IPS-18c (cell line): Measurements from ENCODE around the gene ADAMTS12.

Experiments
- H3K4me3 ChIP-seq: 2 replicates; pipeline ENCODE4 v1.7.0; 2013; ENCODE audit warnings: low read depth, mild to moderate bottlenecking, low read length, moderate library complexity; ENCODE audit not compliant: insufficient read depth
- H3K9me3 ChIP-seq: one replicate; pipeline ENCODE4 v1.6.1; 2013; ENCODE audit warnings: mild to moderate bottlenecking, low read length, moderate library complexity; ENCODE audit not compliant: control insufficient read depth, insufficient read depth

Gene ADAMTS12

DNA sequence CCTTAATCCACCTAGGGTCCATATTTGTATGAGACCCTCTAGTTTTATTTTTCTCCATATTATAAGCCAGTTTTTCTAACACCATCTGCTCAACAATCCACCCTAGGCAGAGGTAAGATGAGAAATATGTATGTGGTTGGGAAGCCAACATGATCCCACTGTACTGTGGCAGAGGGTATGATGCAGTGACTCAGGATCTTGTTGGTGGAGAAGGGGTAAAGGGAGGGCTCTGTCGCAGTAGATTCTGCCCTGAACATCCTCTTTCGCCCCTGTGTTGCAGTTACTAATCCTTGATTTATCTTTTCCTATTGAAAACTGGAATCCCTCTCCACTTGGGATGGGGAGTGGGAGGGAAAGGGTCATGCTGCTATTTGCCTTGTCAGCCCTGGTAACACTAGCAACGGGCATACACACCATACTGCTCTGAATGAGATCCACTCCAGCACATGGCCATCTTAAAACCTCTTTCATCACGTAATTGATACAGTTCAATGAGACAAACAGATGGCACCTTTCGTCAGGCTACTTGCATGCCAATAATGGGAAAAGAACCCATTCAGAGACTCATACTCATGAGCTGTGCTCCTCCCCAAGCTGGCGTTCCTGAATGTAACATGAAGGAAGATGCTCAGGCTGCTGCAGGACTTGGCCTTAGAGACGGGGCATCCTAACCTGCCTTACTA, 63.0 kb downstream of the ADAMTS12 start:
- Histone ChIP-seq H3K9me3 (no peaks in the 10 kb centered on the region), H3K4me3 (no peak overlapping the region)

DNA sequence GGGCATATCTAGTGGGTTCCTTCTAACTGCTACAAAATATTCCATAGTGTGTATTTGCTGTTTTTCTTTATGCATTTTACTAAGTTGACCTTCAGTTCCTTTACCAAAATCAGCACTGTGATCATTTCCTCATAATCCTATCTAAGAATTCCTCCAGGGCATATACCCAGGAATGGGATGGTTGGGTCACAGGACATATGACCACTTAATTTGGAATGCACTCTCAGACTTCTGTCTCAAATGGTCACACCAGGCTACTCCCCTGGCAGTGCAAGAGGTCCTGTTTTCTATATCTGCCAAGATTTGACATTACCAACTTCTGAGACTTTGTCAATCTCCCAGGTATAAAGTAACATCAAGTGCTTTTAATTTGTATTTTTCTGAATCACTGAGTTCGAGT, 63.9 kb downstream of the ADAMTS12 start:
- Histone ChIP-seq H3K4me3 (no peak overlapping the region), H3K9me3 (no peaks in the 10 kb centered on the region)

DNA sequence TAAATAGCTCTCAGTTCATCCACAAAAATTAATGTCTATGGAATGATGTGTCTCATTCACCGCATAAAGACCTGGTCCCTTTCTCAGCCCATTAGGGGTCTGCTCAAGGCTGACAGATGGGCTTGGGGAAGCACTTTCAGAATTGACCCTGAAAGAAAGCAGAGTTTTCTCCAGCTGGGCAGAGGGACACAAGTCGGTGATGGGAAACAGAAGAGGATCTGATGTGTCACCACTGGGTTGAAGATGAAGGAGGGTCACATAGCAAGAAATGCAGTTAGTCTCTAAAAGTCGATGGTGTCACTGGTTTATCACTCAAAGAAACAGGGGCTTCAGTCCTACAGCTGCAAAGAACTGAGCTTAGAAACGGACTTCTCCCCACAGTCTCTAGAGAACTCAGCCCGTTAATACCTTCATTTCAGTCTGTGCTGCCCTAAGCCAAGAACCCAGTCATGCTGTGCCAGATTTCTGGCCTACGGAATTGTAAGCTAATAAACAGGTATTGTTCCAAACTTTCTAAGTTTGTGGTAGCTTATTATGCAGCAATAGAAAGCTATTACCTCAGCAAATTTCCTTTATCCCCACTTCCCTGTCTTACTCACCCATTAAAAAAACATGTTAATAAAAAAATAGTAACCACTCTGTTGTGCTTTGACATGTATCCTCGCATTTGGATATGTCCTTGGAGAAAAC, 64.6 kb downstream of the ADAMTS12 start:
- H3K4me3 ChIP-seq: no peak overlapping the region
- no peaks in the 10 kb centered on the region for H3K9me3 ChIP-seq

DNA sequence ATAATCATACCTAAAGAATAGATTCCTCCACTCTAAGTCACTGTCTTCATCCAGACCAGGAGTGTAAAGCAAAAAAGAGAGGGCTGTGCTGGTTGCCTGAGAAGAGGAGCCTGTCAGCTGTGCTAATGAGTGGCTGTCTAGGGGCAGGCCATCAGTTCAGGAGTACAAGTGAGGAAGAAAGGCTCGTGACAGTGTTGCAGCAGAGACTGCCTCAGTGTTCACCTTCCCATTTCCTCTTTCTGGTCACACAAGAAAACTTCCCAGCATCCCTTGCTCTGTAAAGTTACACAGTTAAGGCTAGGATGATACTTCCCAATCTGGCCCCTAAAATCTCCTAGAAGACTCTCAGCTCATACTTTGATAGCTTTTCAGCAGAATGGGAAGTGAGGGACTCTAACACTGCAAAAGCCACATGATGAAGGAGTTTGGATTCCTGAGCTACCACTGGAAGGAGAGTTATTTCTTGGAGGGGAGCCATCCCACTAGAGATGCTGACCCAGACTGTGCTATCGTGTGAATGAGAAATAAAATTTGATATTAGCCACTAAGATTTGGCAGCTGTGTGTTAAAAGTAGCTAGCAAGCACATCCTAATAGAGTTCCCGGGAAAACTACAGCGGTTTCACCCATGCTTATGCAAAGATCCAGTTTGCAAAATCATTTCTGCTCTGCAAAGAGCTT, 67.1 kb downstream of the ADAMTS12 start:
- H3K4me3 ChIP-seq: no peak overlapping the region
- no peaks in the 10 kb centered on the region for H3K9me3 ChIP-seq

DNA sequence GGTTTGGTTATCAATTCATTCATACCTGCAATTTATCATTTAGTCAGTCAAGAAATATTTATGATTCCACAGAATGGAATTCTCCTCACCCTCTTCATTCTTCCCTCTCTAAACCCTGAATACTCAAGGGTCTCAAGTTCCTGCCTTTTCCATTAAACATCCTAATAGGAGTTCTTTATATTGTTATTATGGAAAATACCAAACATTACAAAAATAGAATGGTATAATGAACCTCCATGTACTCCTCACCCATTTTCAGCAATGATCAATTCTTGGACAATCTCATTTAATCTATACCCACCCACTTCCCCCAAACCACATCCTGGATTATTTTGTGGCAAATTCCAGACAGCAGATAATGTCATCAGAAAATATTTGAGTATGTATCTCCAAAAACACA, 74.5 kb downstream of the ADAMTS12 start:
- no peaks in the 10 kb centered on the region for H3K9me3 ChIP-seq

DNA sequence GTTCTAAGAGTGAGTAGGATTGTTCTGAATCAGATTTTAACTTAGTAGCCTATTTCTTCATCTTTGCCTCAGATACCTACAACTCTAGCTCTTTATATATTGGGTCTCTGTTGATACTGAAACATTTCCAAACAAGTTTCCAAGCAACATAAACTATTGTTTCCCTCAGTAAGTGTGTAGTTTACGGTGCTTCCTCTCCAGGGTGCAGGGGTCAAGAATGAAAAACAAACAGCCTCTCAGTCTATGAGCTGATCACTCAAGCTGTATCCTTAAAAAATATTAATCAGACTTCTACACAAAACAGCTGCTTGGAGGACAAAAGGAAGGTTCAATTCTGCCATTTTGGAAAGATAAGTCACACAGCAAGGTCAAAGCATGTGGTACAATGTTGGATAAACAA, 75.0 kb downstream of the ADAMTS12 start:
- H3K9me3 ChIP-seq: no peaks in the 10 kb centered on the region

More for the DNA sequence above, 74.5 kb downstream of the ADAMTS12 start:
- no peak overlapping the region for H3K4me3 ChIP-seq

DNA sequence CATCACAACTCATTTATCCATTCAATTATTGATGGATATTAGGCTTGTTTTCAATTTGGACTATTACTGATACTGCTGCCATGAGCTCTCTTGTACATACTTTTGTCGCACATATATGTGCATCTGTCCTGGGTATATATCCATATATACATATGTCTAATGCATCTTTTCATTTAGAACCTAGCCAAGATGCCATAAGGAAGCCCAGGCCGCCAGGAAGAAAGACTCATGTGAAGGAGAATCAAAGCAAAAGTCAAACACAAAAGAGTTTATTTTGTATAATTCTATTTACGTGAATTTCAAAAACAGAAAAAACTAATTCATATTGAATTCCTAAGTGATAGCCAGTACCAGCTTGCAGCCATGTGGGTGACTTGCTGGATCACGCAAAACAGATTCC, 79.0 kb downstream of the ADAMTS12 start:
- H3K9me3 ChIP-seq: no peaks in the 10 kb centered on the region

More for the DNA sequence above, 75.0 kb downstream of the ADAMTS12 start:
- no peak overlapping the region for H3K4me3 ChIP-seq

DNA sequence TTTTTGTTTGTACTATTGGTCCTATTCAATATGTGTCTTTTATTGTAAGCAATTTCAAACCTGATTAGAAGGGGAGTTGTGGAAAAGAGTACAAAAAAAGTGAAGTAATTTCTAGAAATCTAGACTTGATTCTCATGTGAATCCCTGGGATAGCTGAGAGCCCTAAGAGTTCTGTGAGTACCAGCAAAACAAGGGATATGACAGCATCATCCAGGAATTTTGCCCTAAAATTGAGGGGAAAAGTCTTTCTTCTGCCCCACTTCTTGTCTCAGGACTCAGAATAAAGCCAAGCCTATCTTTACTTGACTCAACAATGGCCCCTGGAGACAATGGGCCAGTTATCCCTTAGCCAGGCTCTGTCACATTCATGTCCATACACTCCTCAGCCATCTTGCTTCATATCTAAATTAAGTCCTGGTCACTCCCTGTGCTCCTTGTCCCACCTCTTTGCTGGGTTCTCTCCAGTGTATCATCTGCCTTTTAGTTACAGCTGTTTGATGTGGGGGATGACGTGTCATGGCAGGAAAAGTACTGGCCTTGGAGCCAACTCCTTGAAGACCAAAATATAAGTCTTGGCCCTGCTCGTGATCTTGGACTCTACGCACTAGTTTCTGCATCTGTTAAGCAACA, 81.2 kb downstream of the ADAMTS12 start:
- H3K4me3 ChIP-seq: no peak overlapping the region

More for the DNA sequence above, 79.0 kb downstream of the ADAMTS12 start:
- H3K4me3 ChIP-seq: no peak overlapping the region

DNA sequence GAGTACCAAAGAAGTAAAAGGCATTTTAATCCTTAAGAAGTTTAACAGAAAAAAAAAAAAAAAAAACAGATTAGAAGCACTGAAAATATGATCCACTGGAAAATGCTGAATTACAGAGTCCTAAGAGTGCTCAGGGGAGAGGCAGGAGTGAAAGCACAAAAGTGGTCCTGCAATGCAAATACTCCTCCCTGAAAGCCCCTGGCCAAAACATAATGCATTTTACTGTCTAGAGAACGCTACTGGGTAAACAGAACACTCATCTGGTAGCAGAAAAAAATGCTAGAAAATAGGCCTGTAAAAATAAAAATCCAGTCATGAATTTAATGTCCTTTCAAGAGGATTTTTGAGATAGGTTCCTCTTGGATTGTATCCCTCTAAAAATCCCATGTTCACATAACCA, 81.9 kb downstream of the ADAMTS12 start:
- Histone ChIP-seq H3K9me3 (no peaks in the 10 kb centered on the region), H3K4me3 (no peak overlapping the region)

More for the DNA sequence above, 81.2 kb downstream of the ADAMTS12 start:
- H3K9me3 ChIP-seq: no peaks in the 10 kb centered on the region

DNA sequence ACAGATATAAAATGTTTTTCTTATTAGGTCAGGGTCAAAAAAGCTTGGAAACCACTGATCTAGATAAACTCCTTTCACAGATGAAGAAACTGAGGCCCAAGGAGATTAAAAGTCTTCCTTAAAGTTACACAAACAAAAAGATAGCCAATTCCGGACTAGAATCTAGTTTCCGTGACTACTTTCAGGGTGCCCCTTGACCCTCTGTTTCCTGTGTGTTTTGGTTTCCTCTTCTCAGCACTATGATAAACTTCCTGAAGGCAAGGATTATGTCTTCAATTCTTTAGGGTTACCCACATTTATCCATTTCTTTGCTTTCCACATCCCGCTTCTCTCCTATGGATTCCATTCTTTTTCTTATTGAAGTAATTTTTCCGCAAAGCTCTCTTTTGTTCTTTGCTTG, 83.1 kb downstream of the ADAMTS12 start:
- no peak overlapping the region for H3K4me3 ChIP-seq
- no peaks in the 10 kb centered on the region for H3K9me3 ChIP-seq

DNA sequence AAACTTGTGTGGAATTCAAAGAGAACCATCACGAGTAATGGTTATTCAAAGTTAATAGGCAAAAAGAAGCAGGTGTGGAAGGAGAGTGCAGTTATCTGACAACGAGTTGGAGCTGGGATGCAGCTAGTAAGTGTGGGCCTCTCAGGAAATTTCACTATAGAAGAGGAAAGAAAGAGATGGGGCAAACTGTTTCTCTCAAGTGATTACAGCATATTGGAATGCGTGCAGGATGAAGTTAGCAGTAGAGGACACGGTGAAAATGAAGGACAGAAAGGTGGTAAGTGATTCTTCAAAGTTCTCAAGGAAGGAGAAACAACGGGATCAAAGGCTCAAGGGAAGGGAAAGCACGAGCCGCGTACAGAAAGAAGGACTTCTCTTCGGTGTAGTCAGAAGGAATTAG, 84.0 kb downstream of the ADAMTS12 start:
- H3K4me3 ChIP-seq: no peak overlapping the region
- no peaks in the 10 kb centered on the region for H3K9me3 ChIP-seq

DNA sequence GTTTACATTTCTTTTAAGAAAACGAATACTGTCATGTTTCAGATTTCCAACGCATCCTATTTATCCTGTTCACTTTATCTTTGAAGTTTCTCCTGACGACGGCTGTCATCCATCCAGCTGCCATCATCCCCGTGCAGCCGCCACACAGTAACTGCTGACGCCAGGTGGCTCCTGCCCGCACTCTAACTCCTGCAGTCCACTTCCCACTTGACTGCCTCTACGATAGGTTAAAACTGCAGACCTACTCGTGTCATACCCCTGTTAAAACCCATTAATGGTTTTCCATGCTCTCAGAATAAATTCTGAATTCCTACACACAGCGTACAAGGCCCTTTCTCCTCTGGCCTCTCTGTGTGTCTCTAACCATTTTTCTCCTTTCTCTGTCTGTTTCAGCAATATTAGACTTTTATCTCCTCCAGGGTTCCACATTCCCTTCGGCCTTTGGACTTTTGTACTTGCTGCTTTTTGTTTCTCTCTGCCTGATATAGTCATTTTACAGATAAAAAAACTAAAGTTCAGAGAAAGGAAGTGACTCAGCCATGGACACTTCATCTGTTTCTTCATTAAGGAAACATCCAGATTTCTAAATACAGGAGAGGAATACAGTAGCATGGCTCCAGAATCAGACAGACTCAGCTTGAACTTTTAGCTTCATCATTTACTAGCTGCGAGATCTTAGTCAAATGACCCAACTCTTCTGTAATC, 84.9 kb downstream of the ADAMTS12 start:
- H3K4me3 ChIP-seq: no peak overlapping the region
- H3K9me3 ChIP-seq: no peaks in the 10 kb centered on the region

DNA sequence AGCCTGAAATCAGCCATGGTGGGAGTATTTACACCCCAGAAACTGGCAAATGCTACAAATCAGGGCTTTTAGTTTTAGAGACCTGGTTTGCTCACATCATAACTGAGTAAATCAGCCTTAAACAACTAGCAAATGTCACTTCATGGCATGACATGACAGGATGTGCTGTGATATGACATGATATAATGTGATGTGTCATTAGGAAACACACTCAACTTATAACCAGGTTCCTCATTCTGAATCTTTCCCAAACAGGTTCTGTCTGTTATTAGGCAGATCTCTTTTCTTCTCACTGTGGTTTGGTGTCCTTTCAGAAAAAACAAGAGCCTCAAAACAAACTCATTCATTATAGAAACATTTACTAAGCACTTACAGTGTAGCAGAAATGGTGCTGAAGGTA, 90.5 kb downstream of the ADAMTS12 start:
- H3K9me3 ChIP-seq: peaks cover 2% of the 10 kb centered on the region
- no peak overlapping the region for H3K4me3 ChIP-seq

DNA sequence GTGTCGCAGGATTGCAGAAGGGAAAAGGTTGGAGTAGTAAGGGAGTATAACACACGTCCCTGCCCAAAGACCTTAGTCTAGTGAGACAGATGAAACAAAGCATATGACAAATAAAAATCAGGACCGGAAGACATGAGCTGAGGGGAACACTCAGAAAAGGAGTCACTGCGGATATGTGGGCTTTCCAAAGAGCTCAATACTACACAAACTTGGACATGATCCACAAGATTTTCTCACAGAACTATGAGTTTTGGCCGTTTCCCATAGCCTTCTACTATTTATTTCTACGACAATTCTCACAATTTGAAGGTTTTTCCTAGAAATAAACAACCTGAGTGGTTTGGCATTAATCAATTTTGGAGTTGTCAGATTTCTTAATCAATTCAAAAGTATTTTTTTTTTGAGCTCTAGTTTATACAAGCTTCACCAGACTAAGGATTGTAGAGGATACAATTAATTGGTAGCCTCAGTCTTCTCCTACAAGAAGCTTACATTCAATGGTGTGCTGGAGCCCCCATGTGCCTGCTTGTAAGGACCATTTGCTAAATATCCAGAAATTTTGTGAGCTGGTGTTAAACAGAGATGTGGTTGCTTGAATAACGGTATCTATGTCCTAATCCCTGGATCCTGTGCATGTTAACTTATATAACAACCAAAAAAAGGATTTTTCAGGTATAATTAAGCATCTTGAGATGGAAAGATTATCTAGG, 91.4 kb downstream of the ADAMTS12 start:
- Histone ChIP-seq H3K9me3 (peaks cover 2% of the 10 kb centered on the region), H3K4me3 (no peak overlapping the region)

DNA sequence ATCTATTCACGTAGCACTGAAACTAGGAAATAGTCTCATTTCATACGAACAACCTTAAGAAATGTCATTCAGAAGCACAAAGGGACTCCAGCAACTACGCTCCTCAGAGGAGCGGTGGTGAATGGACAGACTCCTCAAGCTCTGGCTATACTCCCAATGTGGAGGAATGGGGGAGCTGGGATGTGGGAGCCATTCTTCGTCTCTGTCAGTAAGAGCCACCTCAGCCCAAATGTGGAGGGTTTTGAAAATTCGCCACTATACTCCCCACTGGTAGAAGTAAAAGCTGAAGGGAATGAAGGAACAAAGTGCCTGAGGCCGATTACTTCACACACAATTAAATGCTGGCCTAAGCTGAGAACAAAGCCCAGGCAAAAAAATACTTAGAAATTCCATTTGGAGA, 96.3 kb downstream of the ADAMTS12 start:
- Histone ChIP-seq H3K4me3 (no peak overlapping the region), H3K9me3 (no peaks in the 10 kb centered on the region)

DNA sequence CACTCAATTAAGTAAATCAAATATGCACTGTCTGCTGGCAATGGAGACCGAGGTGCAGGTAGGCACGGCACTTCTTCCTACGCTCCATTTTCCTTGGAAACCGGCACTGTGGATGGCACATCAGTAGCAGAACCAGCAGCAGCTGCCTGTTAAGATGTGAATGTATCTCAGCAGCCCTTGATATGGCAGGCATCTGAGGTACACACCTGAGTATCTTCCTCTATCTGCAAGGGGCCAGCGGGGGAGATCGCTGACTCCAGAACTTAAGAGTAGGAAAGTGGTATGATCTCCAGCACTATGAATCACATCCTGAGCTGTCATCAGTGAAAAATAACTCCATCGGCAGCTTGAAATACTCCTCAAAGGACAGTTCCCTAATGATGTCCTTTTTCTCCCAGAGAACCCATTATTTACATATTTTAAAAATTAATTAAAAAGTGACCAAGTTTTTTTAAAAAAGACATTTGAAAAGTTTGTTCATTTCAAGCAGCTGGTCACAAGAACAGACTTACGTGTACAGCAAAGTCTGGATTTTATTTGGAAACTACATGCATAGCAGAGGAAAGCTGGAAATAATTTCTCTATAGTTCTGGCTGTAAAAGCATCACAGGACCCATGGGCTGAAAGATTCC, 97.1 kb downstream of the ADAMTS12 start:
- no peak overlapping the region for H3K4me3 ChIP-seq
- no peaks in the 10 kb centered on the region for H3K9me3 ChIP-seq
